LNCaP clone FGC (cell line): Measurements from ENCODE around the gene ATP8A1.

Source experiments
- DNase-seq: peaks from one replicate; pipeline ENCODE4 v3.0.0-alpha.2; 2011; ENCODE audit warnings: low read depth
- H3K4me3 ChIP-seq: 2 replicates; pipeline ENCODE4 v1.5.1; 2011; ENCODE audit warnings: mild to moderate bottlenecking, low read depth, low read length, control low read depth
- CTCF ChIP-seq: IDR thresholded peaks from 2 replicates; pipeline ENCODE4 v1.5.1; 2012; ENCODE audit warnings: mild to moderate bottlenecking; ENCODE audit not compliant: control insufficient read depth, insufficient read depth; ENCODE audit errors: extremely low read depth

ATP8A1 gene

GRCh38 chr4:42574870-42575430, 82.0 kb downstream of the ATP8A1 start:
- no peak for TF ChIP-seq CTCF
- no peak overlapping the region for H3K4me3 ChIP-seq
- DNase-seq, result no peak

- no peak for TF ChIP-seq CTCF
- DNase-seq, result no peak
- no peak overlapping the region for H3K4me3 ChIP-seq
Measured at GRCh38 chr4:42573249-42573648, 83.7 kb downstream of the ATP8A1 start.

- no peak overlapping the region for H3K4me3 ChIP-seq
- TF ChIP-seq CTCF, result no peak
- peak; percentile 91 for DNase-seq
Measured at GRCh38 chr4:42570221-42570620, 86.7 kb downstream of the ATP8A1 start.

GRCh38 chr4:42568610-42569207, 88.2 kb downstream of the ATP8A1 start:
- TF ChIP-seq CTCF, result peak; percentile 66
- peak; percentile 66 for DNase-seq
- H3K4me3 ChIP-seq, result no peak overlapping the region

GRCh38 chr4:42566835-42567234, 90.1 kb downstream of the ATP8A1 start:
- DNase-seq, result no peak
- H3K4me3 ChIP-seq, result no peak overlapping the region
- TF ChIP-seq CTCF, result no peak

GRCh38 chr4:42562016-42562415, 94.9 kb downstream of the ATP8A1 start:
- no peak for TF ChIP-seq CTCF
- H3K4me3 ChIP-seq, result no peak overlapping the region
- no peak for DNase-seq

GRCh38 chr4:42561031-42561430, 95.9 kb downstream of the ATP8A1 start:
- H3K4me3 ChIP-seq, result no peak overlapping the region
- DNase-seq, result no peak
- TF ChIP-seq CTCF, result no peak
